AG20443 (cell line): ENCODE measurements around the gene ACOT7.

Experiments used
- DNase-seq: peaks from one replicate; pipeline ENCODE4 v3.0.0; 2012; ENCODE audit warnings: low spot score, mixed read lengths

ACOT7 gene

DNA sequence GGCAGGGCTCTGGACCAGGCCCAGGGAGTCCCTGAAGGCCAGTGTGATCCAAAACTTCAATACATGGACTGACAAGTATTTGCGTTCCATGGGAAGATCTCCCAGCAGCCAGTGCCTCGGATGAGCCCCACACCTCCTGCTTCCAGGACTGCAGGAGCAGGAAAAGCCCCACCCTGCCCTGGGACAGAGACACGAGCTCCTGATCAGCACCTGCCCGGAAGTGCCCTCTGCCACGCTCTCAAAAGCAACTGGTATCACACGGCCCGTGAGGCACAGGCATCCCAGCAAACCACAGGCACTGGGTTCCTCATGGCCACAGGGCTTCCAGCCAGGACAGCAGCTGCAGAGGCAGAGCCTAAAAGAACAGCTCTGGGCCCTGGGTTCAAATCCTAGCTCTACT, 48.6 kb downstream of the ACOT7 start:
- no peak for DNase-seq

DNA sequence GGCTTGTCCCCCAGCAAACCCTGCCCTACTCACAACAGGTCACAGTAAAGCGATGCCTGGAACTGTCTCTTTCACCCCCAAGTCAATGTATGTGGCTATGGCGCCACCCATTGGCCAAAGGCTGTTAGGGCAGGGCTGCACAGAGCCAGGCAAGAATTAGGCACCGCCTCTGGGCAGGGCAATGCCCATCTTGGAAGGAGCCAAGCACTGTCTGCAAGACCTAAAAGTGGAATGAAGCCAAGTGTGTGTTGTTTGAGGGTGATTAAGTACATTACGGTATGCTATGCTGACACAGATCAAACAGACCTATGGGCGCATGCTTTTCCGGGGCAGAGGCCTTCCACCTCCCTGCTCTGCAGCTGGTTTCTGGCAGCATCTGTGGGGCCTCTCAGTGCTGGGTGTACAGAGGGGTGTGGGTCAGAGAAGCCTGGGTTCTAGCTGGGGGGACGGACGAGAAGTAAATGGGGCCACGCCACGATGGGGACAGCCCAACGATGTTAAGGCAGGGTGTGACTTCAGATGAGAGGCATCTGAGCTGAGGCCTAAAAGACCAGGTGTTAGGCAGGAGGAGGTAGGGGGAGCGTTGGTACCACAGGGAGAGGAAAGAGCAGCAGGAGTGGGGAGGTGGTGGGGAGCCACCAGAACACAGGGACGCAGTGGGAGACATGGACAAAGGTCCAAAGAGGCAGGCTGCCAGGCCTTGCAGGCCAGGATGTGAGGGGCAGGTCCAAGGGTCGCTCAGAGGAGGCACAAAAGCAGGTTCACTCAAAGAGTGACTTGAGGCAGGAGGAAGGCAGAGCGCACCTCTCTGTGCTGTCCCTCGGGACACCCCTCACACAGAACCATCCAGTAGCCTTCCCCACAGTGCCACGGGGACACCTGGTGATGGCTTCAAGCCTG, 49.8 kb downstream of the ACOT7 start:
- DNase-seq: peak; percentile 93

DNA sequence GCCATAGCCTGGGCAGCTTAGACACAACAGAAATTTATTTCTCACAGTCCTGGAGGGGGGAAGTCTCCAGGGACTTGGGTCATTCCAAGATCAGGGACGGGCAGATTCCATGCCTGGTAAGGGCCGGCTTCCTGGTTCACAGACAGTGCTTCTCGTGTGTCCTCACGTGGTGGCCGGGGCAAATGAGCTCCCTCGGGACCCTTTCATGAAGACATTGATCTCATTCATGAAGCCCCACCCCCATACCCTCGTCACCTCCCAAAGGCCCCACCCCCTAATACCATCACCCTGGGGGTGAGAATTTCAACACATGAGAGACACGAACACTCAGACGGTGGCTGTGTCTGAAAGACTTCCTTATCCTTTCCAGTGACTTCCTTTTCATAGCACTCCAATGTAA, 51.5 kb downstream of the ACOT7 start:
- DNase-seq: no peak

DNA sequence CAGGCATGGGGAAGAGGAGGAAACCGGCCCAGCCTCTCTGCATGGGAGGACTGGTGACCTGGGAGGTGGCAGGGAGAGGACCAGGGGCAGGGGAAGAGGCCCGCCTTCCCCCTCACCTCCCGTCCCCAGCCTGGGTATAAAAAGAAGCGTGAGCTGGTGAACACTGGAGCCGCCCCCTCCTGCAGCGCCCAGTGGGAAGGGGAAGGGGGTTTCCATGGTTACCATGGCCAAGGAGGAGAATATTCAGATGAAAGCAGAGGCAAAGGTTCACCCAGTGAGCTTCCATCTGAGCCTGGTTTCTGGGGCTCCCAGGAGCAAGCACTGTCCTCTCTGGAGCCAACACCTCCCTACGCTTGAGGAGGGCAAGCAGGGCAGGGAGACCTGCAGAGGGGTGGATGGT, 54.9 kb downstream of the ACOT7 start:
- no peak for DNase-seq

DNA sequence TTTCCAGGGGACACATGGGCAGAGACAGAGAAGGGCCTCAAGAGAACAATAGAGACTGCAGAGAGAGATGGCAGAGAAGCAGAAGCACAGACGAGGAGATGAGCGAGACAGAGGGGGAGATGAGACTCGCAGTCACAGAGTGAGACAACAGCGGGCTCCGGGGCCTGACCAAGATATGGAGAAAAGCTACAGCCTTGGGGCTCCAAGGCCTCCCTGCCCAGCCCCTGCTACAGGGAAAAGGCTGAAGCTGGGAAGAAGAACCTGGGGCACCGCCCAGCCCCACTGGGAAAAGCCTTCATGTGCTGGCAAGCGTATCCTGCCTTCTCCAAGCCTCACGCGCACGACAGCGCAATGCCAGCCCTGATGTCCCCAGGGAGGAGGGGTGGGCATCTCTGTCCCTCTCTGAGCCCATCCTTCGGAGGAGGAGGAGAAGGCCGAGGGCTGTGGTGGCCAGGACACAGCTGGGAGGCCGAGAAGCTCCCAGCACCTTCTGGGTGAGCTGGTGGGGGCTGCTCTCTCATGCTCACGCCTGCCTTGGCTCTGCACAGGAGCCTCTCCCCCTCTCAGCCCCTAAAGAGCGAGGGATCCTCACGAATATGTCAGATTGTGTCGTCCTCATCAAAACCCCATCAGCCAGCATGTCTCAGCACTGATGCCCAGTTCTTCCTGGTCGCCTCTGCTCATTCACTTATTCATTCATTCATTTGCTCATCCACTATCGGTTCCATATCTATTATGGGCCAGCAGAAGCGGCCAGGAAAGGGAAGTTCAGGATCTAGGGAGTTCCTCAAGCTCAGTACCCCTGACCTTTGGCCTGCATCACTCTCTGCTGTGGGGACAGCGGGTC, 56.6 kb downstream of the ACOT7 start:
- no peak for DNase-seq

DNA sequence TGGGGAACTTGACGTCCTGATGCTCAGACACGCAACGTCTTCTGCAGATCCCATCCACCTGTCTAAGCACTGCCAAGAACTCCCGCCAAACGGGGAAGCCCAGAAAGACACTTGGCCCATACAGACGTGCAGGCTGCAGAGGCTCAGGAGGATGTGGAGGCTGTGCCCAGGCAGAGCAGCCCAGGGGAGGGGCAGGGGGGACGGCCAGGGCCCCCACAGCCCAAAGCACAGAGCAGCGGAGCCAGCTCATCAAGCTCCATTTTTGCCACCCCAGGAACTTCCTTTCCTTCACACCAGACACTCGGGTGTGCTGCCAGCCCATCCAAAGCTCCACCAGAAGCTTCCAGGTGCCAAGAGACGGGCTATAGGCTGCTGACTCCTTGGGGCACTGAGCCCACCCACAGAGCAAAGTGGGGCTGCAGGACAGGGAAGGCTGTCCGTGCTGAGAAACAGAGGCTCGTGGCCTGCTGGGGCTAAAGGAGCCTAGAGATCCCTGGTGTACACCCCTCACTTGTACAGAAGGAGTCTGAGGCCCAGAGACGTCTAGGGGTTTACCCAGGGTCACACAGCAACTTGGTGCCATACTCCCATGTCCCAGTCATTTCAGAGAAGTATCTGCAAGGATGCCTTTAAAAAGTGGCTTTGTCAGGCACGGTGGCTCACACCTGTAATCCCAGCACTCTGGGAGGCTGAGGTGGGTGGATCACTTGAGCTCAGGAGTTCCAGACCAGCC, 59.1 kb downstream of the ACOT7 start:
- no peak for DNase-seq

DNA sequence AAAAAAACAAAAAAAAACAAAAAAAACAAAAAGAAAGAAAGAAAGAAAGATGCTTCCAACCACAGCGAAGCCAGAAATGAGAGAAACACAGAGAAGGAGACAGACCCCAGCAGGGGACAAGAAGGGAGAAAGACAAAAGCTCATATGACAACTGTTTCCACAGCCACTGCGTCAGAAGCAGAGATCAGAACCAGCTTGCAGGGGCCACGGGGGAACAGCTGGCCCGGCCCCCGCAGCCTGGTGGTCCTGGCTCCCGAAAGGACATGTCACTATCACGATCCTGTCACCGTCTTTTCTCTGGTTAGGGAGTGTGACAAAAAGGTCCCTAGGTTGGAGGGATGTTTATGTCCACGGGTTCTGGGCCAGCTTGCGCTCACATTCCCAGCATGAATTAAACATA, 60.7 kb downstream of the ACOT7 start:
- DNase-seq: no peak

DNA sequence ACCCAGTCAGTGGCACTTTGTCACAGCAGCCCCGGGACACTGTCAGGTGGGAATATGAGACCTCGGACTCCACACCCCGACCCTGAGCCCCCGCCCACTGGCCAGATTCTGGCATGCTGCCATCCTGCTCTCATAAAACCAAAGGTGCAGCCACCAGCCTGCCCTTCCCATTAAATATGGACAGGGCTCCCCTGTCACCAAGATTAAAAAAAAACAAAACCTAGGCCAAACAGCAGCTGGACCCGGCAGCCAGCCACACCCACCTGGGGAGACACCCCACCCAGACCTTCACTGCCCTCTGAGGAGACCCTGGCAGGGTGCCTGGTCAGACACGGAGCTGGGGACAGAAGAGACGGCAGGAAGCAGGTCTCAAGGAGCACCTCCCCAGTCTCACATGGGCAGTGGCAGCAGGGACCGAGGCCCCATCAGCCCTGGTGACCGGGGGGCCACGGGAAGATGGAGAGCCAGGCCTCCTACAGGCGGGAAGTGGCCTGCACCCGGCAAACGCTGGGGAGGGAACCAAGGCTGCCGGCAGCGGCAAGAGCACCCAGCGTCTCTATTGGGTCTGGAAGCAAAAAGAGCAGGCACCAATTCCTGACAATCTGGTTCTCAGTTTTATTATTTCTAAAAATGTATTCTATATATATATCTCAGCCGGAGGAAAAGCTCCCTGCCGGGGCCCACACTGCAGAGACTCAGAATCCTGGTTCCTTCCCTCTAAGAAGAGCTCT, 61.9 kb downstream of the ACOT7 start:
- DNase-seq: no peak

DNA sequence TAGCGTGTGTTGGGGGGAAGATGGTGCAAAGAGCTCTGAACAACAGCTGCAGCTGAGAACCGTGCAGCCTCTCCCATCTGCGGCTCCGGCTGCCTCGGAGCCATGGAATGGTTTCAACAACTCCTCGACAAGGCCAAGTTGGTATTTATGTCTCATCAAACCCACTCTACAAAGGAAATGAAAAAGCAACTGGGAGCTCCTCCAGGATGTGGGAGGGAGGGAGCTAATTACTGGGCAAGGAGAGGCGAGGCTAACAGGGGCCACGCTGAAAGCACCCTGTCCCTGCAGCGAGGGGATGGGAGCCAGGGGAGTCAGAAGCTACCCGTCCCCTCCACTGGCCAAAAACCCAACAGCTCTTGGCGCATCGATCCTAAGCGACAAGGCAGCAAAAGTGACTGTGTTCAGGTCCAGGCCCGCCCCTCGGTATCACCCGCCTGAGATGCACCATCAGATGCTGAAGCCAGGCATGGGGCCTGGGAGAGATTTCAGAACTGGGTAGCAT, 63.1 kb downstream of the ACOT7 start:
- peak; percentile 90 for DNase-seq

DNA sequence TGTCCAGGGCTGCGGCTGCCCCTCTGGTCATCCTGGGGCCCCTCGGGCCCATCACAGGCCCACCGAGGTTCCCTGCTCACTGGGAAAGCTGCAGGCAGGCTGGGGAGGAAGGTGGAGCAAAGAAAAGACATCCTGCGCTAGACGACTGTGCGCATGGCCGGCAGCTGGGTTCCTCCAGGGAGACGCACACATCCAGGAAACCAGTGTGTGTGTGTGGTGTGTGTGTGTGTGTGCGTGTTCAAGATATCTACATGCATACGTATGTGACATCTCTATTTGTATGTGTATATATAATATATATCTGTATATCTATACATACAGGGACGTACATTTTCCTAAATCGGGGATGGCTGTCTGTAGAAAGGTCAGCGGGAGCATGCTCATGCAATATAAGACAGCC, 63.7 kb downstream of the ACOT7 start:
- DNase-seq: peak; percentile 38

DNA sequence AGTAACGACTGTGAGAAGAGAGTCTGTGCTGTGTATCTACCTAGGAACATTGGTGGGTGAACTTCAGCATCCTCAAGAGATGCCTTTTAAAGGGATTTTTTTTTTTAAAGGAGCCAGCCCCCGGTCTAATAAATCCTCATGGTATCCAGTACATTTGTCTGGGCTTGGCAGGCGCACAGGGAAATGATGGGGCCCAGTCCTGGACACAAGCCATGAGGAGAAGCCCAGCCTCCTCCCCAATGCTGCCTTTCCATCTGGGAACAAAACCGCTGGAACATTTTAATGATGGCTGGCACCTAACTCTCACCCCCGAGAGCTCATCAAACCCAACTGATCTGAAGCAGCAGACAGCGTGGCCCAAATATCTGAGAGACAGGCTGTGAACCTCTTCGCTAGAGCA, 64.2 kb downstream of the ACOT7 start:
- peak; percentile 30 for DNase-seq

DNA sequence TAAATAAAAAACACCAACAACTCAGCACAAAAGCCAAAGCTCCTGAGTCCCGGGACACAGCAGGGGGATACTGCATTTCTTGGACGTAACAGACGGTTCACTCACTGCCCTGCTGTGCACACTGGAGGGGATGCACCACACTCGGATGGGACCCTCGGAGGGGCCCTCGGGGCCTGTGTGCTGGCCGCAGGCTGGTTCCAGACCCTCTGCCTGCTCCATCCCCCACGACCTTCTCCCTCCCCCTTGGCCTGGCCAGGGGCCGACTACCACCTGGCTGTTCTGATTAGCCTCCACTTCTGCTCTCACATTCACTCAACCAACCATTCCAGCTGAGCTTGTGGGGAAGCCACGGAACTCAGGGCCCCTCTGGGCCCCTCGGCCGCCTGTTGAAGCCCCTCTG, 64.9 kb downstream of the ACOT7 start:
- no peak for DNase-seq

DNA sequence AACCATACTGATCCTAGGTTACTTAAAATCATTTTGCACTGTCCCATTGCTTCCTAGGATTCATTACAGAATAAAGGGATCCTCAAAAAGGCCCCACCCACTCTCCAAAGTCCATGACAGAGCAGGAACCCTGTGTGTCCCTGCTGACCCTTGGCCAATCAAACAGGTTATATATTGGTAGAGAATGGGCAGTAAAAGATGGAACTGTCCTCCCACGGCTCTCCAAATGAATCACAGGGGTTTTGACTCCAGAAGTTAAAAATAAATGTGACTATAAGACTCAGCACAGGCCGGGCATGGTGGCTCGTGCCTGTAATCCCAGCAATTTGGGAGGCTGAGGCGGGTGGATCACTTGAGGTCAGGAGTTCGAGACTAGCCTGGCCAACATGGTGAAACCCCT, 65.5 kb downstream of the ACOT7 start:
- no peak for DNase-seq

DNA sequence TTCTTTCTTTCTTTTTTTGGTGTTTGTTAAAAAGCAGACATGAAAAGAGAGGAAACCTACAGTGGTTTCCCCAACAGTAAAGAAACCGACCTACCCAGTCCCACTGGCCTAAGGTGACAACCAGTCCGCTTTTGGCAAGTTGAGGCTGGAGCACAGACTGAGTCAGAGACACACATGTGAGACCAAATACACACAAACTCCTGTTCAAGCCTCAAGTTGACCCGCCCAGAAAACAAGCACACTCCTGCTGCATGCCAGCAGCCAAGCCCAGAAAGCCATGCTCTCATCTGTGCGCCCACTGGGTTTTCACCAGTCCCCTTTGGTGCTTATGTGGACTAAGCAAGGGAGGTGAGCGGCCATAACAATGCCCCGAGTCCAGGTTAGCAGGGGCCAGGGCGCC, 68.1 kb downstream of the ACOT7 start:
- DNase-seq: no peak

DNA sequence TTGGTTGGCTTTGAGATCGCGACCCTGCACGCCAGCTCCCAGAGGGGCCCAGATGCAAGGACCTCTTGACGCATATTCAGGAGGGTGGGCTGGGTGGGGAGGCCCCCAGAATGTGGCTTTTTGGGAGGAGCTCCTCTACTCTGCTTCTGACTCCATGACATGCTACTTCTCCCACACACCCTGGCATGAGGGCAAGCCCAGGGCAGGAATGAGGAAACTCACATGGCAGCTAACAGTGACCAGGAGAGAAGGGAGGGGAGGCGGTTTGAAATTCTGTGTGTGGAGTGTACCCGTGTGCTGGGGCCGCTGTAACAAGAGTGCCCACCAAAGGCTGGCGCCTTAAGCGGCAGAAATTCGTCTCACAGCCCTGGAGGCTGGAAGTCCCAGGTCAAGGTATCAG, 71.4 kb downstream of the ACOT7 start:
- no peak for DNase-seq

DNA sequence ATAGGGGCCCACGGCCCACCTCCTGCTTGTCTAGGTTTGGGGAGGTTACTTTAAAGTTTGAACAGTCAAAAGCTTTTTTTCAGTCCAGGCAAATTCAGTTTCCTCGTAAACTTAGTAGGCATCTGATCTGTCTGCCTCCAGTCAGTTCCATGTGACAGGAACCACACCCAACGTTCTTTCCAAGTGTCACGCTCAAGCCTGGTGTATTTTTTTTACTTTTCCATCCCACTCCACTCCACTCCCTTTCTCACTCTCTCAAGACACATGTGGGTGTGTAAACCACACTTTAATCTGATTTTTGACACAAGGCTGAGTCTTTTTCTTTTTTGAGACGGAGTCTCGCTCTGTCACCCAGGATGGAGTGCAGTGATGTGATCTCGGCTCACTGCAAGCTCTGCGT, 72.4 kb downstream of the ACOT7 start:
- DNase-seq: peak; percentile 32

DNA sequence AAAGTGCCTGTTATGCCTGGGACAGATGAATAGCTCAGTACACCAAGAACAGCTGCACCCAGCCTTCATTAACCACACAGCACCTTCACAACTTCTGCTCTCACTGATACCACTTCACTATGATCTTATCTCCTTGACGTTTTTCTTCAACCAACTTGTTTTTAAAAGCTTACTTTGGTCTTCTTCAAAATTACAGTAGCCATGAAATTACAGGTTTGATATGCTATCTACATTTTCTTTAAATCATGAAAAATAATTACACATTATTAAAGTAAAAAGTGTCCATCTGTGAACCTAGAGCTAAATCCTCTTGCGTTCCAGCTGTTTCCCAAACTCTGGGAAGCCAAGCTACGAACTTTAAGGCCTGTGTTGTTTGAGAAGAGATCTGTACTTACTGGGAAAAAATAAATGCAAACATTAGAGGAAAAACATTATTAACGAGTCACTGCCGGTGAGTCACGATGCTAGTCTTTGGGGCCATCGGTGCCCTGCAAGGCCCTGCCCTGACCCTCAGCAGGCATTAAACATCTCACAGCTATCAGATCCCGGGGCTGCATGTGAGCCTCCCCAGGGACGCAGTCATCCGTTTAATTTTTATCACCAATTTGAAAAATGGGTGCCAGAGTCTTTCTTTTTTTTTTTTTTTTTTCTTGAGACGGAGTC, 76.3 kb downstream of the ACOT7 start:
- DNase-seq: no peak

DNA sequence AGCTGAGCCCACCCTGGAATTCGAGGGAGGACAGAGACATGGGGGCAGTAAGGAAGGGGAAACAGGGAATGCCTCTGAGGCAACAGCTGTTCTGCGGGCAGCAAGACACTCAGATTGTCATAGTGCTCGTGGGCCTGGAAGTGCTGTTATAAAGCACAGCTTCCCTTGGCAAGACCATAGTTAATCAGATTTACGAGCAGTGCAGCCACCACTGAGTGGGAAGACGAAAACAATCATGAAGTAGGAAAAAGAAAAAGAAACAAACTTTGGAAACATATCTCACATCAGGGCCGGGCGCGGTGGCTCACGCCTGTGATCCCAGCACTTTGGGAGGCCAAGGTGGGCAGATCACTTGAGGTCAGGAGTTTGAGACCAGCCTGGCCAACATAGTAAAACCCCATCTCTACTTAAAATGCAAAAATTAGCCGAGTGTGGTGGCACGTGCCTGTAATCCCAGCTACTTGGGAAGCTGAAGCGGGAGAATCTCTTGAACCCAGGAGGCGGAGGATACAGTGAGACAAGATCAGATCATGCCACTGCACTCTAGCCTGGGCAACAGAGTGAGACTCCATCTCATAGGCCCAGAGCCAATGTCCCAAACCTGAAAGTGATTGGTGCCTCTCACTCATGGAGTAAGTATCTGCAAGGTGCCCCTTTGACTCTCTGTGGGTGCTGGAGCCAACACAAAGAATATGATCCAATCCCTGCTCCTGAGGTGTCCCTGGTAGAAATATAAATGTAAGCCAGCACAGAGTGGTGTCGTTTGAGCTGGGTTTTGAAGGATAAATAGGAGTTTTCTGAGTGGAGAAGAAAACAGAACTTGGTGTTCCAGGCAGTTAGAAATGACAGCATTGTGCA, 77.1 kb downstream of the ACOT7 start:
- no peak for DNase-seq

DNA sequence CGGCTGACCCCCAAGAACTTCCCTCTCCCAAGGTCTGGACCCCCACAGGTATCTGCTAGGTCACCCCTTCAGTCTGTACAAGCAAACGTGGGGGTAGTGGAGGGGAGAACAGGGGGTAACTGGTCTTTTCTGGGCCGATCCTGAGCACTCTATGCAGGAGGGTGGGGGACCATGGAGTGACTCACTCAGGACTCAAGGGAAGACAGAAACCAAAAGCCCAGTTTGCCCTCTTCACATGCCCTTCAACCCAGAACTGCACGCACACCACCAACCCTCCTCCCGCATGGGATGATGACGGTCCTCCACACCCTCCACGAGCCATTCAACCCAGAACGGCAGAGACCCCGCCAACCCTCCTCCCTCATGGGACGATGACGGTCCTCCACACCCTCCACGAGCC, 79.1 kb downstream of the ACOT7 start:
- DNase-seq: no peak
